ENCODE measurements around the gene RNF220.

RNF220 gene

DNA sequence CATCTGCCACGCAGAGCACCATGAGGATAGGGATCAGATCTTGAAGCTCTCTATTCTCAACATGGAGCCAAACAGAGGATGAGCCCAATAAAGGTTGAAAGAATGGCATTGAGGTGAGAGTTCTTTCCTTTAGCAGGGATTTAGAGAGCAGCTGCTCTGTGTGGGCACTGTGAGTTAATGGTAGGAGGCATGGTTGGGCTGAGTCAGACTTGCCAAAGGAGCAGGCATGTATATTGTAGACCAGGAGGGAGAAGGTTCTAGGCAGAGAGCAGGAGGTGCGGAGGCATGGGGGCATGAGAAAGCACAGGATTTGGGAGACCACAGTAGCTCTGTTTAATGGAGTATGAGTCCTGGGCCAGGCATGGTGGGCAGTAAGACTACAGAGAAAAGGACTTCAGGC is 237.2 kb downstream of the RNF220 start:
- Histone ChIP-seq H2AFZ (ENCODE audit: low read length) (no peak overlapping the region), H3K9ac (ENCODE audit: low read length) (no peak overlapping the region), H3K27me3 (ENCODE audit: insufficient read depth, low read length) (no peaks in the 10 kb centered on the region), H3K36me3 (ENCODE audit: insufficient read depth, low read length) (peaks cover 93% of the 10 kb centered on the region), H3K79me2 (ENCODE audit: insufficient read depth, low read length) (no peaks in the 10 kb centered on the region), H3K4me3 (ENCODE audit: low read depth, low read length, poor library complexity, severe bottlenecking) (no peak overlapping the region), H3K4me1 (ENCODE audit: insufficient read depth, low read length, severe bottlenecking) (no peaks in the 10 kb centered on the region), H3K27ac (ENCODE audit: low read depth, low read length, poor library complexity, severe bottlenecking) (no peak overlapping the region), H3K4me2 (ENCODE audit: low read length) (no peak overlapping the region), H3K9me2 (ENCODE audit: low read depth, low read length) (no peaks in the 10 kb centered on the region), H3K9me3 (ENCODE audit: low read length) (no peaks in the 10 kb centered on the region), H3F3A (ENCODE audit: insufficient read depth, low read length) (no peaks in the 10 kb centered on the region), H4K20me1 (ENCODE audit: insufficient read depth, low read length) (no peaks in the 10 kb centered on the region)
- TF ChIP-seq EZH2 (IDR thresholded peaks at IDR 0.05; ENCODE audit: borderline replicate concordance, low read length) (no peak), CTCF (IDR thresholded peaks at IDR 0.05; ENCODE audit: low read length) (no peak)

DNA sequence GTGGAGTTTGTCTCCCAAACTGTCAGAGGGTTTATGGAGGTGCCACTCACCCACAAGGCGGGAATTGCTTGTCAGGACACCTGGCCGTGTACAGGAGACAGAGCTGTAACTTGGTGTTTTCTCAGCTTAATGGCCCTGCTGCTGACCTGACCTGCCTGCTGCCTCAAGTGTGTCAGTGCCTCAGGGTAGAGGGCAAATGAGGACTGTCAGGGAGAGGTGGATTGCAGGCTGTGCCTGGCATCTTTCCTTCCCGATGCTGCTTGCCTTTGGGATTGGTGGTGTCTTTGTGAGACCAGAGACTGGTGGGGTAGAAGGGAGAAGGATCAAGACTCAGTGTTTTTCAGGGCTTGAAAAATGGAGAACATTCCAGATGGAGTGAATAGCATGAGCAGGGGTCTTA is 237.9 kb downstream of the RNF220 start:
- no peak overlapping the region for H3K4me2 ChIP-seq (ENCODE audit: low read length)
- H3F3A ChIP-seq (ENCODE audit: insufficient read depth, low read length), result no peaks in the 10 kb centered on the region
- H3K9me2 ChIP-seq (ENCODE audit: low read depth, low read length), result no peaks in the 10 kb centered on the region
- no peak overlapping the region for H3K9ac ChIP-seq (ENCODE audit: low read length)
- H3K4me1 ChIP-seq (ENCODE audit: insufficient read depth, low read length, severe bottlenecking), result no peaks in the 10 kb centered on the region
- no peak overlapping the region for H3K4me3 ChIP-seq (ENCODE audit: low read depth, low read length, poor library complexity, severe bottlenecking)
- no peaks in the 10 kb centered on the region for H3K27me3 ChIP-seq (ENCODE audit: insufficient read depth, low read length)
- H3K27ac ChIP-seq (ENCODE audit: low read depth, low read length, poor library complexity, severe bottlenecking), result no peak overlapping the region
- H3K36me3 ChIP-seq (ENCODE audit: insufficient read depth, low read length), result peaks cover 94% of the 10 kb centered on the region
- H3K9me3 ChIP-seq (ENCODE audit: low read length), result no peaks in the 10 kb centered on the region
- H4K20me1 ChIP-seq (ENCODE audit: insufficient read depth, low read length), result no peaks in the 10 kb centered on the region
- no peak for TF ChIP-seq EZH2 (IDR thresholded peaks at IDR 0.05; ENCODE audit: borderline replicate concordance, low read length)
- no peak for TF ChIP-seq CTCF (IDR thresholded peaks at IDR 0.05; ENCODE audit: low read length)
- no peak overlapping the region for H2AFZ ChIP-seq (ENCODE audit: low read length)
- H3K79me2 ChIP-seq (ENCODE audit: insufficient read depth, low read length), result no peaks in the 10 kb centered on the region

DNA sequence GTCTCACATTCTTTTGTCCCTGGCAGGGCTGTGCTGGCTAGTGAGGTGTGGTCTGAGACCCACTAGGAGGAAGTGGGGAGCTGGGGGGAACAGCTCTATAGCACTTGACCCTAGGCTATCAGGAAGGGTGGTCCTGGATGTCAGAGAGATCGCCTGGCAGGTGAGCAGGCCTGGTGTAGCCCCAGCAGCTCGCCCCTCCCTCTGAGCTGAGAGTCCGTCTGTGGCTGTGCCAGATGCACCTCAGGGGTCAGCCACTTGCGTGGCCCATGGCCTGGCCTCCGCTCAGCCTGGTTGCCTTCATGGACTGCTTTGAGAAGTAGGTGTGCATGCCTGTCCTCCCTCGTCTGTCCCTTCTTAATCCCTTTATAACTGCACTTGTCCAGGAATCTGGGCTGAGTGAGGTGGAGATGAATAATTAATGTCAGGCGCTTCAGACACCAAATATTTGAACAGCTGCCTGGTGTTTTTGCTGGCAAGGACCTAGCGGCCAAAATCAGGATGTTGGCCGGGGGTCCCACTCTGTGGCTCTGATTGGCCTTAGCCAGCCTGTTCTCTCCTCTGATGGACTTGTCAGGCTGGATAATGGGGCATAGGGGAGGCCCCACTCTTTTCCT is 238.8 kb downstream of the RNF220 start:
- no peaks in the 10 kb centered on the region for H3K9me3 ChIP-seq (ENCODE audit: low read length)
- H3K4me3 ChIP-seq (ENCODE audit: low read depth, low read length, poor library complexity, severe bottlenecking), result no peak overlapping the region
- no peak overlapping the region for H3K9ac ChIP-seq (ENCODE audit: low read length)
- TF ChIP-seq CTCF (IDR thresholded peaks at IDR 0.05; ENCODE audit: low read length) (no peak), EZH2 (IDR thresholded peaks at IDR 0.05; ENCODE audit: borderline replicate concordance, low read length) (no peak)
- no peak overlapping the region for H3K27ac ChIP-seq (ENCODE audit: low read depth, low read length, poor library complexity, severe bottlenecking)
- H3K4me2 ChIP-seq (ENCODE audit: low read length), result no peak overlapping the region
- H3K4me1 ChIP-seq (ENCODE audit: insufficient read depth, low read length, severe bottlenecking), result no peaks in the 10 kb centered on the region
- H3F3A ChIP-seq (ENCODE audit: insufficient read depth, low read length), result no peaks in the 10 kb centered on the region
- H4K20me1 ChIP-seq (ENCODE audit: insufficient read depth, low read length), result no peaks in the 10 kb centered on the region
- peaks cover 92% of the 10 kb centered on the region for H3K36me3 ChIP-seq (ENCODE audit: insufficient read depth, low read length)
- H3K27me3 ChIP-seq (ENCODE audit: insufficient read depth, low read length), result no peaks in the 10 kb centered on the region
- H3K9me2 ChIP-seq (ENCODE audit: low read depth, low read length), result no peaks in the 10 kb centered on the region
- H3K79me2 ChIP-seq (ENCODE audit: insufficient read depth, low read length), result no peaks in the 10 kb centered on the region
- H2AFZ ChIP-seq (ENCODE audit: low read length), result no peak overlapping the region
